ENCODE results near the gene DIAPH3. TPM values are rescaled to one million over a fixed set of nuclear protein-coding genes. Genes with fewer than 3 reads are reported as not detected.

Gene DIAPH3
- total and polyA plus RNA-seq, 2 donors (not counting 1 experiment from before 2014, with no cell fraction given), result 0.03 to 0.10 TPM

- Mint-ChIP-seq H3K4me3 (no peak overlapping the region), H3K27ac (no peak overlapping the region)
Observed at GRCh38 chr13:59787679-59788078, 376.0 kb downstream of the DIAPH3 start.

GRCh38 chr13:59782696-59783095 is 381.0 kb downstream of the DIAPH3 start:
- TF ChIP-seq CTCF (IDR thresholded peaks at IDR 0.05) (no peak), EZH2 (IDR thresholded peaks at IDR 0.05; ENCODE audit: borderline replicate concordance, insufficient read depth, low read depth, low read length, poor library complexity, severe bottlenecking) (no peak)
- Histone ChIP-seq H3K4me1 (ENCODE audit: control insufficient read depth in 2 of 2, insufficient read depth in 2 of 2, low read length in 2 of 2) (no peaks in the 10 kb centered on the region), H3K79me2 (ENCODE audit: control insufficient read depth, insufficient read depth, low read length) (no peaks in the 10 kb centered on the region), H2AFZ (ENCODE audit: insufficient read depth, low read depth, low read length, poor library complexity, severe bottlenecking) (no peak overlapping the region), H3K27ac (ENCODE audit: low read length in 2 of 2) (no peak overlapping the region), H3K27me3 (replicated peaks in 1 of 4; ENCODE audit: control extremely low read depth in 1 of 4, control insufficient read depth in 3 of 4, insufficient read depth in 4 of 4, low read length in 3 of 4) (no peaks in the 10 kb centered on the region), H3K9me3 (ENCODE audit: control extremely low read depth in 1 of 3, control insufficient read depth in 2 of 3, insufficient read depth in 1 of 3, low read length in 2 of 3) (no peaks in the 10 kb centered on the region), H3K36me3 (replicated peaks in 1 of 2; ENCODE audit: control extremely low read depth in 1 of 2, control insufficient read depth in 1 of 2, extremely low read depth in 1 of 2, insufficient read depth in 2 of 2, low read length in 1 of 2) (no peaks in the 10 kb centered on the region), H3K4me3 (ENCODE audit: control extremely low read depth in 1 of 5, extremely low read depth in 1 of 5, insufficient read depth in 1 of 5, low read depth in 2 of 5, low read length in 4 of 5) (no peak overlapping the region), H4K20me1 (ENCODE audit: control insufficient read depth, insufficient read depth, low read length, poor library complexity, severe bottlenecking) (no peaks in the 10 kb centered on the region), H3K9ac (ENCODE audit: low read length) (no peak overlapping the region), H3K4me2 (replicated peaks; ENCODE audit: low read depth, low read length, poor library complexity, severe bottlenecking) (no peak overlapping the region)
- ChIA-PET CTCF (no interaction called here), POLR2A (no interaction called here)
- H3K4me3 Mint-ChIP-seq, result no peak overlapping the region
- no peak overlapping the region for H3K27ac Mint-ChIP-seq
- no peaks in the 10 kb centered on the region for H3K9me3 Mint-ChIP-seq (ENCODE audit: insufficient read depth)
- DNase-seq, result no peak
- no peaks in the 10 kb centered on the region for H3K4me1 Mint-ChIP-seq
- no peak for ATAC-seq (ENCODE audit: low read depth)
- intact Hi-C loops (cut with micrococcal nuclease), result no loop called here
- 100% methylated on average over 2 of the region's 4 CpGs for WGBS (ENCODE audit: insufficient coverage)
- H3K27me3 Mint-ChIP-seq, result no peaks in the 10 kb centered on the region

More at GRCh38 chr13:59787679-59788078, 376.0 kb downstream of the DIAPH3 start:
- no peak for DNase-seq
- Histone ChIP-seq H3K27me3 (replicated peaks in 1 of 4; ENCODE audit: control extremely low read depth in 1 of 4, control insufficient read depth in 3 of 4, insufficient read depth in 4 of 4, low read length in 3 of 4) (no peaks in the 10 kb centered on the region), H3K4me3 (ENCODE audit: control extremely low read depth in 1 of 5, extremely low read depth in 1 of 5, insufficient read depth in 1 of 5, low read depth in 2 of 5, low read length in 4 of 5) (no peak overlapping the region), H3K79me2 (ENCODE audit: control insufficient read depth, insufficient read depth, low read length) (no peaks in the 10 kb centered on the region), H3K36me3 (replicated peaks in 1 of 2; ENCODE audit: control extremely low read depth in 1 of 2, control insufficient read depth in 1 of 2, extremely low read depth in 1 of 2, insufficient read depth in 2 of 2, low read length in 1 of 2) (no peaks in the 10 kb centered on the region), H3K27ac (ENCODE audit: low read length in 2 of 2) (no peak overlapping the region), H3K4me1 (ENCODE audit: control insufficient read depth in 2 of 2, insufficient read depth in 2 of 2, low read length in 2 of 2) (no peaks in the 10 kb centered on the region), H2AFZ (ENCODE audit: insufficient read depth, low read depth, low read length, poor library complexity, severe bottlenecking) (no peak overlapping the region), H4K20me1 (ENCODE audit: control insufficient read depth, insufficient read depth, low read length, poor library complexity, severe bottlenecking) (no peaks in the 10 kb centered on the region), H3K4me2 (replicated peaks; ENCODE audit: low read depth, low read length, poor library complexity, severe bottlenecking) (no peak overlapping the region), H3K9ac (ENCODE audit: low read length) (no peak overlapping the region), H3K9me3 (ENCODE audit: control extremely low read depth in 1 of 3, control insufficient read depth in 2 of 3, insufficient read depth in 1 of 3, low read length in 2 of 3) (no peaks in the 10 kb centered on the region)
- H3K9me3 Mint-ChIP-seq (ENCODE audit: insufficient read depth), result no peaks in the 10 kb centered on the region
- TF ChIP-seq EZH2 (IDR thresholded peaks at IDR 0.05; ENCODE audit: borderline replicate concordance, insufficient read depth, low read depth, low read length, poor library complexity, severe bottlenecking), result no peak
- no peak for TF ChIP-seq CTCF (IDR thresholded peaks at IDR 0.05)
- CTCF ChIA-PET, result no interaction called here
- no peak for ATAC-seq (ENCODE audit: low read depth)
- POLR2A ChIA-PET, result no interaction called here
- intact Hi-C loops (cut with micrococcal nuclease), result no loop called here
- H3K27me3 Mint-ChIP-seq, result no peaks in the 10 kb centered on the region
- H3K4me1 Mint-ChIP-seq, result no peaks in the 10 kb centered on the region
